ENCODE results near the gene ZNF546.
A peak's percentile ranks its signal among the peaks of the same experiment; 100 is the strongest.
"Not testable (repeated sequence)": the region's sequence is repeated elsewhere in the genome, so short reads cannot be mapped to it uniquely, and the experiment has no call there.

The ZNF546 gene

DNA sequence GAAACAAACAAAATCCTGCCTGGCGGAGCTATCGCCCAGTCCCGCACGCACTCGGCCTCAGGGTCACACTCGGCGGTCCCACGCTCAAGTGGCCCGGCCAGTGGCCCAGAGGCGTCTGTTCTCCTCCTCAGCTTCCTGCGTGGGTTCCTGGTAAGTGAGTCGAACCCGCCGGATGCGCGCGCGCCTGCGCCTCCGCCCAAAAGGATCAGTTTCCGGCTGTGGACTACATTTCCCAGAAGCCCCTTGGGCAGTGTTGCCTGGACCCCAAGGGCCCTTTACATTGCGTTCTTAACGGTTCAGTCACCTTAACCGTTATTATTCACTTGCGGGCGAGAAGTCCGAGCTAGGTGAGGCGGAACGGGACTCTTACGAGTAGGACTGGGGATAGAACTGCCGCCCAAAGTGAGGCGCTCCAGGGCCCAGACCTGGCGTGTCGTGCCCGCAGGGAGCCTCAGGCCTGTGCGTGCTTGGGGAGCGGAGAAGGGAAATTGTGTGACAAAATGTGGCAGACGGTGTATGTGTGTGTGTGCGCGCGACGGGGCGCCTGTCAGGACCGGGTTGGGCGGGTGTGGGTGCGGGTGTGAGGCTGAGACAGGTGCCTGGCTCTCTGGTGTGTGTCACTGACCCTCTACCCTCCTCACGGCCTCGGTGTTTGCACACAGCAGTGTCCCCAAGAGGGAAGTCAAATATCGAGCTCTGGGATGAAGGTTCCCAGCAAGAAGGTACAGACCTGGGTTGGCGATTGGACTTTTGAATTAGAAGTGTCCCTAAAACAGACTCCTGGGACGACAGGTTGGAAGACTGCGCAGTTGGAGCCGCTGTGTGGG is at the start of gene ZNF546:
Gene ZNF546, plus strand, starts transcription at position 250 of the 827 bp plus-strand sequence. CDS start 1,267 bp downstream, outside the sequence.
- DNase-seq: peak; percentile 93

DNA sequence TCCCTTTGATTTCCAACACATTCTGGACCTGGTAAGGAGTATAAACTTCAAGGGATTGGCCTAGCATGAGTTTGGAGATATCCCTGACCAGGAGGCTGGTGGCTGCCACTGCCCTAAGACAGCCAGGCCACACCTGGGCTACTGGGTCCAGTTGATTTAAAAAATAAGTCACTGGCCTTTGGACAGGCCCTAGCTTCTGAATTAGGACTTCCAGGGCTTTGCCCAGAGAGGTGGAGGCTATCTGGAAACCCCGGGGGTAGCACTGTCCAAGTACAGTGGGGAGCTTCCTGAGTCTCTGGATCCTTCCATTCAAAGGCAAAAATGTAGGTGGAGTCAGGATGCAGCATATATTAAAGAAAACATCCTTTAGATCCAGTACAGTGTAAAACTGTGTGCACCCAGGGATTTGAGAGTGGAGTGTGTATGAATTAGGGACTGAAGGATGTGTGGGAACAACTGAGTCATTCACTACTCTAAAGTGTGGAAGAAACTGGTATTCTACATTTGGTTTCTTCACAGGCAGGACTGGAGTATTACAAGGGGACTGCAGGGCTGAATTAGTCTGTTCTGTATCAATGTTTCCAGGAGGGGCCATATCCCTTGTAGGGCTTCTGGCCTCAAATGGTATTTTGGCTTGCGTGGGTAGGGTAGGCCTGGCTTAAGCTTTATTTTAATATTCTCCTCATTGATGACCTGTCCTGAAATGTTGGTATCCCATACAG is 47.7 kb upstream of the ZNF546 start:
- no peak for DNase-seq

DNA sequence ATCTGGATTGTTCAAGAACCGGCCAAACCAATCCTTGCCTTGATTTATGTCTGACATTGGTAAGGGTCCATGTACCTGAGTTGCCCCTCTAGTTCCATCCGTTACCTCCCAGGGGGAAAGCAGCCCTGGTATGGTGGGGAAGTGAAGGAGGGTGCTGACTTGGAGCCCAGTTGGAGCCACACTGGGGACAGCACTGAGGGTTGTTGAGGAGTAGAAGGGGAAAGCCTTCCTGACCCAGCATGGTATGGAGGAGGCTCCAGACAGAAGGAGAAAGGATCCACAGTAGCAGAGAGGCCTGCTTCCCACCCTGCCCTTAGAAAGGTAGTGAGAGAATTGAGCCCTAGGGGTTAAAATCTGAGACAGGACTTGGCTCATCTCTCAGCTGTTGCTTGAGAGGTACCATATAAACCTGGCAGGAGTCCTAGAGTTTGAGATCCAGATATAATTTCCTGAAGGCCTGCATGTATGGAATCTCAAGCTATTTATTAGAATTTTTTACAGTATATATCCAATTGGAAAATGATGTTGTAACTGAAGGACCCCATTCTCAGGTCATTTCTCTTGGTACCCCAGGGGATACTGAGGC is 45.7 kb upstream of the ZNF546 start:
- DNase-seq: no peak

DNA sequence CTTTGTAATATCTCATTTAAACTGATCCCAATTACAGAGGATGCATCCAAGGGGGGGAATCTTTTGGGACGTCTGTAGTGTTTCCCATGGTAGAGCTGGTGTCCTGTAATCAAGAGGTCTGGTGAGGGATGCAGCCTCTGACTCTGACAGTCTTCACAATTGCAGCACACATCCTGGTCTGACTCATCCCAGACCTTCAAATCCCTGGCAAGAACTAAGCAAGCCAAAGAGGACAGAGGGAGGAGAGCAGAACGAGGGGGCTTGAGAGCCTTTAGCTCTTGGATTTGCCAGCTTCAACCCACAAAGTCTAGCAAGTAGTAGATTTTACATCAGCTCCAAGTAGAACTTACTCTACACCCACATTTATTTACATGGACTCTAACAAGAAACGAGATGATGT is 45.2 kb upstream of the ZNF546 start:
- DNase-seq: no peak

DNA sequence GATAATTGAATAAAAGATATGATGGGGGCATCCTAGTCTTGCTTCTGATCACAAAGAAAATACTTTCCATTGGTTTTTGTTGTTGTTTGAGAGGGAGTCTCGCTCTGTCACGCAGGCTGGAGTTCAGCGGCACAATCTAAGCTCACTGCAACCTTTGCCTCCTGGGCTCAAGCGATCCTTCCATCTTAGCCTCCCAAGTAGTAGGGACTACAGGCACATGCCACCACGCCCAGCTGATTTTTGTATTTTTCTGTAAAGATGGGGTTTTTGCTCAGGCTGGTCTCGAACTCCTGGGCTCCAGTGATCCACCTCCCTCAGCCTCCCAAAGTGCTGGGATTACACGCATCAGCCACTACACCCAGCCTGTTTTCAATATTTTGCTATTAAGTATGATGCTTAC is 42.9 kb upstream of the ZNF546 start:
- DNase-seq: no peak

DNA sequence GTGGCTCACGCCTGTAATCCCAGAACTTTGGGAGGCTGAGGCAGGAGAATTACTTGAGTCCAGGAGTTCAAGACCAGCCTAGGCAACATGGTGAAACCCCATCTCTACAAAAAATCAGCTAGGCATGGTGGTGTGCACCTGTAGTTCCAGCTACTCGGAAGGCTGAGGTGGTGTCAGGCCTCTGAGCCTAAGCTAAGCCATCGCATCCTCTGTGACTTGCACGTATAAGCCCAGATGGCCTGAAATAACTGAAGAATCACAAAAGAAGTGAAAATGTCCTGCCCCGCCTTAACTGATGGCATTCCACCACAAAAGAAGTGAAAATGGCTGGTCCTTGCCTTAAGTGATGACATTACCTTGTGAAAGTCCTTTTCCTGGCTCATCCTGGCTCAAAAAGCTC is 39.0 kb upstream of the ZNF546 start:
- not testable (repeated sequence) for DNase-seq

DNA sequence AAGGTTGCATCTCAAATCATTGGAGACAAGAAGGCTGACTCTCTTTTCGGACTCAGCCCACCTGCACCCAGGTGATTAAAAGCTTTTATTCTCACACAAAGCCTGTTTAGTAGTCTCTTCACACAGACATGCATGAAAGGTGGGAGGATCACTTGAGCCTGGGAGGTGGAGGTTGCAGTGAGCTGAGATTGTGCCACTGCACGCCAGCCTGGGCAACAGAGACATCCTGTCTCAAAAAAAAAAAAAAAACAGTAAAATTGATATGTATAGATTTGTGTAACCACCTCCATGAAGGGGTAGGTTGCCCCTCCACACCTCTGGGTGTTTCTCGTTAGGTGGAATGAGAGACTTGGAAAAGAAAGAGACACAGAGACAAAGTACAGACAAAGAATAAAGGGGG is 37.9 kb upstream of the ZNF546 start:
- DNase-seq: peak; percentile 20

DNA sequence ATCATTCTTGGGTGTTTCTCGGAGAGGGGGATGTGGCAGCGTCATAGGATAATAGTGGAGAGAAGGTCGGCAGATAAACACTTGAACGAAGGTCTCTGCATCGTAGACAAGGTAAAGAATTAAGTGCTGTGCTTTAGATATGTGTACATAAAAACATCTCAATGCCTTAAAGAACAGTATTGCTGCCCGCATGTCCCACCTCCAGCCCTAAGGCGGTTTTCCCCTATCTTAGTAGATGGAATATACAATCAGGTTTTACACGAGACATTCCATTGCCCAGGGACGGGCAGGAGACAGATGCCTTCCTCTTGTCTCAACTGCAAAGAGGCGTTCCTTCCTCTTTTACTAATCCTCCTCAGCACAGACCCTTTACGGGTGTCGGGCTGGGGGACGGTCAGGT is 37.5 kb upstream of the ZNF546 start:
- DNase-seq: not testable (repeated sequence)

DNA sequence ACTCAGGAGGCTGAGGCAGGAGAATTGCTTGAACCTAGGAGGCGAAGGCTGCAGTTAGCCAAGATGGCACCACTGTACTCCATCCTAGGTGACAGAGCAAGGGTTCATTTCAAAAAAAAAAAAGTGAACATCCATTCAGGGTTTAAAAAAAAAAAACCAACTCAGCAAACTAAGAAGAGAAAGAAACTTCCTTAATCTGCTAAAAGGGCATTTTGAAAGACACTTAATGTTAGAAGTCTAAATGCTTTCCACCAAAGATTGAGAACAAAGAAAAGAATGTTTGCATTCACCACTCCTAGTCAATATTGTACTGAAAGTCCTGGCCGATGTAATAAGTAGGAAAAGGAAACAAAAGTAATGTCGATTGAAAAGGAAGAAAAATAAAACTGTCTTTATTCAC is 33.0 kb upstream of the ZNF546 start:
- no peak for DNase-seq

DNA sequence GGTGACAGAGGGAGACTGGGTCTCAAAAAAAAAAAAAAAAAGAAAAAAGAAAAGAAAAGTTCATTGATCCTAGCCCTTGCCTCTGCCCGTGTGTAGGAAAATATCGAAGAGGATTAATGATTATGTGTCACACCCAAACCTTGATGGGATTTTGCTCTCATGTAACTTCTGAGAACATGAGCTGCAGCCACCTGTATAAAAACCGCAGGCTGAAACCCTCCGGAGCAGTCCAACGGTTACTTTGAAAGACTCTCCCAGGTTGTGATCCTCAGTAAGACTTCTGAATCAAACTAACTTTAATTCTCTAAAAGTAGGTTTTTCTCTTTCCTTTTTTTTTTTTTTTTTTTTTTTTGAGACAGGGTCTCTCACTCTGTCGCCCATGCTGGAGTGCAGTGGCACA is 30.2 kb upstream of the ZNF546 start:
- DNase-seq: no peak

DNA sequence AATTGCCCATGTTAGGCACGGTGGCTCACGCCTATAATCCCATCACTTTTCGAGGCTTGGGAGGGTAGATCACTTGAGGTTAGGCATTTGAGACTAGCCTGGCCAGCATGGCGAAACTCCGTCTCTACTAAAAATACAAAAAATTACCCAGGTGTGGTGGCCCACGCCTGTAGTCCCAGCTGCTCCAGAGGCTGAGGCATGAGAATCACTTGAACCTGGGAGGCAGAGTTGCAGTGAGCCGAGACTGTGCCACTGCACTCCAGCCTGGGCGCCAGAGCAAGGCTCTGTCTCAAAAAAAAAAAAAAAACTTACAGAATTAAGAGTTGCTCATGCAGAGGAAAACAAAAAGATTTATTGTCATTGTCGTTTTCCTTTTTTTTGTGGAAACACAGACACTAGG is 29.3 kb upstream of the ZNF546 start:
- DNase-seq: no peak

DNA sequence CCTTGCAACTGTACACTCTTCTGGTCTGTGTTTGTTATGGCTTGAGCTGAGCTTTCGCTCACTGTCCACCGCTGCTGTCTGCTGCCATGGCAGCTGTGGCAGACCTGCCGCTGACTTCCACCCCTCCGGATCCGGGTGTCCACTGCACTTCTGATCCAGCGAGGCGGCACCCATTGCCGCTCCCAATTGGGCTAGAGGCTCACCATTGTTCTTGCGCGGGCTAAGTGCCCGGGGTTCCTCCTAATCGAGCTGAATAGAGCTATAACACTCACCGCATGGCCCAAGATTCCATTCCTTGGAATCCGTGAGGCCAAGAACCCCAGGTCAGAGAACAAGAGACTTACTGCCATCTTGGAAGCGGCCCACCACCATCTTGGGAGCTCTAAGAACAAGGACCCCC is 28.1 kb upstream of the ZNF546 start:
- DNase-seq: no peak

DNA sequence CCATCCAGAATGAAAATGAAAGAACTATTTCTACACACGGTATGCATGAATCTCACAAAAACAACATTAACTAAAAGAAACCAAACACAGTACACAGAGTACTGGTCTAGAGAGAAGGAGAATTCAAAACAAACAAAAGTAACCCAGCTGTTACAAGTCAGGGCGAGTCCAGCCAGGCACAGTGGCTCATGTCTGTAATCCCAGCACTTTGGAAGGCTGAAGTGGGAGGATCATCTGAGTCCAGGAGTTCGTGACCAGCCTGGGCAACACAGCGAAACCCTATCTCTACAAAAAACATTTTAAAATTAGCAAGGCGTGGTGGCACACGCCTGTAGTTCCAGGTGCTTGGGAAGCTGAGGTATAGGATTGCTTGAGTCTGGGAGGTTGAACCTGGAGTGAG is 27.6 kb upstream of the ZNF546 start:
- DNase-seq: no peak

DNA sequence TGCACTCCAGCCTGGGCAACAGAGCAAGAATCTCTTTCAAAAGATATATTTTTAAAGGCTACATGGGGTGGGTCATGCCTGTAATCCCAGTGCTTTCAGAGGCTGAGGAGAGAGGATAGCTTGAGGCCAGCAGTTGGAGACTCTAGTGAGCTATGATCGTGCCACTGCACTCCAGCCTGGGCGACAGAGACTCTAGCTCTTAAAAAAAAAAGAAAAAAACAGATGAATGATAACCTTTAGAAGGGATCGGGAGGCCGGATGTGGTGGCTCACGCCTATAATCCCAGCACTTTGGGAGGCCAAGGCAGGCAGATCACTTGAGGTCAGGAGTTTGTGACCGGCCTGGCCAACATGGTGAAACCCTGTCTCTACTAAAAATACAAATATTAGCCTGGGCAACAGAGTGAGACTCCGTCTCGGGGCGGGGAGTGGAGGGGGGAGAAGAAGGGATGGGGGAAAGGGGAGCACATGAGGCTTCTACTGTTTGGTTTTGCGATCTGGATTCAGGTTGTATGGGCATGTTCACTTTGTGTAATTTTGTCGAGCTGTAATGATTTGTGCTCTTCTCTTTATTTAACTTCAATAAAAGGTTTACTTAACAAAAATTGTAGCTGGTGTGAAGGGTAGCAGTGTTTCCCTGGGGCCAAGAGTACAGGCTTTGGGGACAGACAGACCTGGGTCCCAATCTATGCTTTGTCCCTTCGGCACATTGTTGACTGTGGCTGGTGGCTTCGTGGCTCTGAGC is 27.0 kb upstream of the ZNF546 start:
- peak; percentile 11 for DNase-seq

DNA sequence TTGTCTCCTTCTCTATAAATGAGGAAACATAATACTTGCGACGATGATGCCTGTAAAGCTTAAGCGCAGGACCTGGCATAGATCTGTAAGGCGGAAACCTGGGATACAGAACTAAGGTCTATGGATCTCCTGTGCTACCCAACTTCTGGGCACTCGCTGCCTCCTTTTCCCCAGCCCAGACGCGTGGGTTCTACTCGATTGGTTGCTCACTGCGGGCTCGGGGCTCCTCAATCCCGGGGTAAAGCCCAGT is 26.5 kb upstream of the ZNF546 start:
- no peak for DNase-seq

DNA sequence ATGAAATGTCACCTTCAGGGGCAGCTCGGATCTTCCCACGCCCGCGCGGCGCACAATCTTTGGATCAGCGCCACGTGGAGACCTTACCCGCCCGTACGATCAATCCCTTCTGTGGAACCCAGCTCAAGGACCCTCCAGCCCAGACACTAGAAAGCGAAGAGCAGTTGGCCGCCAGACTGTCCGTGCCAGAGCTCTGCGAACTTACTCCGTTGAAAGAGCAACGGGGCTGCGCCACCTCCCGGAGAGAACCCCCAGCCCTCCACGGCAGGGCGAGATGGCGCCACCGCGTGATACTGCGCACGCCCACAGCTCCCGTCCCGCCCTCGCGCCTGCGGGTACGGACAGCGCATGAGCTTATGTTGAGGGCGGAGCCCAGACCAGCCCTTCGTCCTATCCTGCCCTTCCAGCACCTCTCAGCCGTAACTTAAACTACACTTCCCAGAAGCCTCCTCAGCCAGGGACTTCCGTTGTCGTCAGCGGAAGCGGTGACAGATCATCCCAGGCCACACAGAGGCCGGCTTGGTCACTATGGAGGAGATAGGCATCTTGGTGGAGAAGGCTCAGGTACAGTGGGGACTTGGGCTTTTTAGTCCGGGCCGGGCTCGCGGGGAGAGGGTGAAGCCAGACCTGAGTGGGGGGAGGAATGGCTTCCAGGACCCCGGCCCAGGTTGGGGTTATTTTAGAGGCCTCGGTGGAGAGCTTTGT is 26.0 kb upstream of the ZNF546 start, which contains the start of gene PSMC4:
Gene PSMC4, plus strand, starts transcription at position 491 of the 705 bp plus-strand sequence. Its CDS starts 38 bp downstream, at position 529.
- DNase-seq: peak; percentile 98

DNA sequence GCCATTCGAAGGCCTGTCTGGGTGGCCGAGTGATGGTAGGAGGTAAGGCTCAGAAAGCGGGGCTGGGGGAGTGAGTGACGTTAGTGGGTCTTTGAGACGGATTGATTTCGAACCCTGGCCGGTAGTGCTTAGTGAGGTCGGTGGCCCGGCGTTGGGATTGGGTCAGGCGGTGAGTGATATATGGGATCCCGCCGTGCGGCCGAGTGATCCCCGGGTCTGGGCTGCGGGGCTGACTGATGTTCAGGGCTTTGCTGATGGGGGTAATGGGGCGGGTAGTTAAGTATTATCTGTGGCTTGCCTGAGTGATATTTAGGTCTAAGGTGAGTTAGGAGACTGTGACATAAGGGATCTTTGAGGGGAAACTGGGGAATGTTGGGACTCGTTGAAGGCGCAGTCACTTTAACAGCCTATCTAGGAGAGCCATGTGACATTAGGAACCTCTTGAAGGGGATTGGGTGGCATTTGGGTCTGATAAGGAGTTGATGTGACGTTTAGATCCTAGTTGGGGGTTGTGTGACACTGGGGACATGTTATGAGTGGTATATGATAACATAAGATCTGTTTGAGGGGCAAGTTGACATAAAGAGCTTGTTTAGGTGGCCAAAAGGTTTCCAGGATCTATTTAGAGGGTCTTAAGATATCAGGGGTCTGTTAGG is 25.4 kb upstream of the ZNF546 start:
- no peak for DNase-seq

DNA sequence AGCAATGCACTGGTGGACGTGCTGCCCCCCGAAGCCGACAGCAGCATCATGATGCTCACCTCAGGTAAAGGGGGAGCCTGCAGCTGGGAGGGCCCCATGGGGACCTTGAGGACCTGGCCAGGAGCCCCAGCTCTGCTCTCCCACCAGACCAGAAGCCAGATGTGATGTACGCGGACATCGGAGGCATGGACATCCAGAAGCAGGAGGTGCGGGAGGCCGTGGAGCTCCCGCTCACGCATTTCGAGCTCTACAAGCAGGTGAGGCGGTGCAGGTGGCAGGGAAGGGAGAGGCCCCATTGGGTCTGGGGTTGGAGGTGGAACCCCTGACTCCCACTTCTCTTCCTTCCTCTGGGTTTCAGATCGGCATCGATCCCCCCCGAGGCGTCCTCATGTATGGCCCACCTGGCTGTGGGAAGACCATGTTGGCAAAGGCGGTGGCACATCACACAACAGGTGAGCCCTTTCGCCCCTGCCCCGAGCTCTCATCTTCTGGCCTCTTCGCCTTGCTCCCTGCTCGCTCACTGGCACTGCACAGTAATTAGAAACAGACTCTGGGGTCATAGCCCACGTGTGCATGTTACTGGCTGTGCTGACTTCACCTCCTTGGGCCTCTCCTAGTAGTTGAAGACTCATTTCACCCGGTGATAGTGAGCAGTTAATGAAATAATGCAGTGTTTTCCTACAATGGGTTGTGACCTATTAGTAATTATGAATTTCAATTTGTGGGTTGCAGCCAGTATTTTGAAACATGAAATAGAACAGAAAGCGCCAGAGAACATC is 22.3 kb upstream of the ZNF546 start:
- DNase-seq: no peak

DNA sequence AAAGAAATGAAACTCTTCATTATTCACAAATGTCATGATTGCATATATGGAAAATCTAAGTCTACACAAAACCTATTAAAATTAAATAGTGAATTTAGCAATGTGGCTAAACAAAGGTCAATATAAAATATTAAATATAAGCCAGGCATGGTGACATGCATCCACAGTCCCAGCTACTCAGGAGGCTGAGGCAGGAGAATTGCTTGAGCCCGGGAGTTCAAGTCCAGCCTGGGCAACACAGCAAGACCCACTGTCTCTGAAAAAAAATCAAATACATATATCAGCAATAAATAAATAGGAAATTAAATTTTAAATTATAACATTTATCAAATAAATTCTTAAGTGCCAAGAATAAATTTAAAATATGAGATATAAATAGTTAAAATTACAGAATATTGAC is 14.0 kb upstream of the ZNF546 start:
- no peak for DNase-seq

DNA sequence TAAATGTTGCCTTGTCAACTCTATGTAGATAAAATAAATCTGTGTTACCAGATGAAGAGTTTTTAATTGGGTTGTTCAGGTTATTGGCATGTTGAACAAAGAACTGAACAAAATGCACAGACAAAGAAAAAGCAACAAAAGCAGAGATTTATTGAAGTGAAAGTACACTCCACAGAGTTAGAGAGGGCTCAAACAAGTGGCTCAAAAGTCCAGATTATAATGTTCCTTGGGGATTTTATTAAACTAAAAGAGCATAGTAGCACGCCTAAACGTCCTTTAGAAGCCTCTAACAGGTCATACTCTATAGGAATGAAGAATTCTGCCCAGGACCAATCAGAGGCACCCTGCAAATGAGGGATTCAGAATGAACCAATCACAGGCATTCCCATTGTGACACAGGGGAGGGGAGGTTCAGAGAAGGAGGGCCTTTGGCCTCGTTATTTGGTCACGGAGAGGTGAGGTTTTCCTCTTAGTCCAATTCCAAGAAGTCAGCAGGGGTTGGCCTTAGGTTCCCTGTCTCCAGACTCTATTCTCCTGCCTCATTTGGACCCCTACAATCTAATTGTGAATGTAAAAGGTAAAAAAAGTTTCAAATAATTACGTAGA is 13.1 kb upstream of the ZNF546 start:
- no peak for DNase-seq

DNA sequence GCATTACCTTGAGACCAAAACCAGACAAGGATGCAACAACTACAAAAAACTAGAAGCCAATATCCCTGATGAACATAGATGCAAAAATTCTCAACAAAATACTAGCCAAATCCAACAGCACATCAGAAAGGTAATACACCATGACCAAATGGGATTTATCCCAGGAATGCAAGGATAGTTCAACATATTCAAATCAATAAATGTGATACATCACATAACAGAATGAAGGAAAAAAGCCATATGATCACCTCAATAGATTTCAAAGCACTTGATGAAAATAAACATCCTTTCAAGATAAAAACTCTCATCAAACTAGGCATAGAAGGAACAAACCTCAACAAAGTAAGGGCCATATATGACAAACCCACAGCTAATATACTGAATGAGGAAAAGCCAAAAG is 10.2 kb upstream of the ZNF546 start:
- DNase-seq: no peak
